ENCODE data around the gene TRNP1. TPM values are rescaled to one million over a fixed set of nuclear protein-coding genes. Genes with fewer than 3 reads are reported as not detected.

The TRNP1 gene
- polyA plus RNA-seq, 1 donor from 2014 or later: 11.0 TPM

DNA sequence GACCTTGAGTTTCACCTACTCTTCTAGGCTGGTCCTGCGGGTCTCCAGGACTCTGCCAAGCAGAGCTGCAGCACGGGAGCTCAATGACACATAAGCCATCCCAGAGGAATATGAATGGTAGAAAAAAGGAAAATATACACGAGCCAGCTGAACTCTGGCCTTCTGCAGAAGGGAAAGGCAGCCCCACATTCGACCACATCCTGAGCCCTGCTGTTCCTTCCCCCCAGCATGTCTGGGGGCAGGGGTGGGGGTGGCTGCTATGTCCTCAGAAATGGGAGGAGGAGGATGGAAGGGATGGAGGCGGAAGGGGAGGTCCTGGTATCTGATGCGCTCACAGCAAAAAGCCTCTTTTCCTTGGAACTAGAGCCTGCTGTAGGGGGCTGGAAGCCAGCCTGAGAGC, 21.1 kb upstream of the TRNP1 start:
- Histone ChIP-seq H3K36me3 (ENCODE audit: insufficient read depth, low read length) (no peaks in the 10 kb centered on the region), H3K27me3 (ENCODE audit: insufficient read depth, low read depth, low read length) (no peaks in the 10 kb centered on the region), H3K27ac (ENCODE audit: low read length) (no peak overlapping the region), H3K9me3 (ENCODE audit: low read length) (no peaks in the 10 kb centered on the region), H3K4me3 (ENCODE audit: low read length) (no peak overlapping the region), H4K20me1 (ENCODE audit: insufficient read depth) (no peaks in the 10 kb centered on the region), H3F3A (ENCODE audit: insufficient read depth, low read length, poor library complexity, severe bottlenecking) (no peaks in the 10 kb centered on the region), H3K79me2 (replicated peaks; ENCODE audit: insufficient read depth, low read length) (no peaks in the 10 kb centered on the region), H3K9me2 (ENCODE audit: insufficient read depth, low read length) (no peaks in the 10 kb centered on the region), H2AFZ (ENCODE audit: low read depth, low read length) (no peak overlapping the region), H3K4me2 (ENCODE audit: low read length) (no peak overlapping the region), H3K9ac (ENCODE audit: low read length) (no peak overlapping the region)
- TF ChIP-seq EP300 (conservative IDR thresholded peaks at IDR 0.05; ENCODE audit: poor library complexity, severe bottlenecking): no peak
- TF ChIP-seq POLR2AphosphoS5 (IDR thresholded peaks at IDR 0.05): no peak
- TF ChIP-seq MXI1 (conservative IDR thresholded peaks at IDR 0.05; ENCODE audit: poor library complexity, severe bottlenecking): no peak
- no peak for TF ChIP-seq TAF1 (IDR thresholded peaks at IDR 0.05; ENCODE audit: low read depth)

GRCh38 chr1:26972821-26973220, 20.7 kb upstream of the TRNP1 start:
- TF ChIP-seq CTCF (IDR thresholded peaks at IDR 0.05; ENCODE audit: poor library complexity, severe bottlenecking): no peak
- no peak for TF ChIP-seq TAF1 (IDR thresholded peaks at IDR 0.05; ENCODE audit: low read depth)
- TF ChIP-seq EP300 (conservative IDR thresholded peaks at IDR 0.05; ENCODE audit: poor library complexity, severe bottlenecking): no peak
- TF ChIP-seq MXI1 (conservative IDR thresholded peaks at IDR 0.05; ENCODE audit: poor library complexity, severe bottlenecking): no peak
- no peak for TF ChIP-seq EZH2 (IDR thresholded peaks at IDR 0.05; ENCODE audit: borderline replicate concordance, insufficient read depth, low read length, poor library complexity, severe bottlenecking)
- no peaks in the 10 kb centered on the region for H3F3A ChIP-seq (ENCODE audit: insufficient read depth, low read length, poor library complexity, severe bottlenecking)
- H3K9ac ChIP-seq (ENCODE audit: low read length): no peak overlapping the region
- no peaks in the 10 kb centered on the region for H3K9me2 ChIP-seq (ENCODE audit: insufficient read depth, low read length)
- H3K4me2 ChIP-seq (ENCODE audit: low read length): no peak overlapping the region
- H3K4me3 ChIP-seq (ENCODE audit: low read length): no peak overlapping the region
- H2AFZ ChIP-seq (ENCODE audit: low read depth, low read length): no peak overlapping the region
- H3K9me3 ChIP-seq (ENCODE audit: low read length): no peaks in the 10 kb centered on the region
- H4K20me1 ChIP-seq (ENCODE audit: insufficient read depth): no peaks in the 10 kb centered on the region
- no peaks in the 10 kb centered on the region for H3K36me3 ChIP-seq (ENCODE audit: insufficient read depth, low read length)
- no peaks in the 10 kb centered on the region for H3K27me3 ChIP-seq (ENCODE audit: insufficient read depth, low read depth, low read length)
- H3K79me2 ChIP-seq (replicated peaks; ENCODE audit: insufficient read depth, low read length): no peaks in the 10 kb centered on the region
- no peak overlapping the region for H3K27ac ChIP-seq (ENCODE audit: low read length)

DNA sequence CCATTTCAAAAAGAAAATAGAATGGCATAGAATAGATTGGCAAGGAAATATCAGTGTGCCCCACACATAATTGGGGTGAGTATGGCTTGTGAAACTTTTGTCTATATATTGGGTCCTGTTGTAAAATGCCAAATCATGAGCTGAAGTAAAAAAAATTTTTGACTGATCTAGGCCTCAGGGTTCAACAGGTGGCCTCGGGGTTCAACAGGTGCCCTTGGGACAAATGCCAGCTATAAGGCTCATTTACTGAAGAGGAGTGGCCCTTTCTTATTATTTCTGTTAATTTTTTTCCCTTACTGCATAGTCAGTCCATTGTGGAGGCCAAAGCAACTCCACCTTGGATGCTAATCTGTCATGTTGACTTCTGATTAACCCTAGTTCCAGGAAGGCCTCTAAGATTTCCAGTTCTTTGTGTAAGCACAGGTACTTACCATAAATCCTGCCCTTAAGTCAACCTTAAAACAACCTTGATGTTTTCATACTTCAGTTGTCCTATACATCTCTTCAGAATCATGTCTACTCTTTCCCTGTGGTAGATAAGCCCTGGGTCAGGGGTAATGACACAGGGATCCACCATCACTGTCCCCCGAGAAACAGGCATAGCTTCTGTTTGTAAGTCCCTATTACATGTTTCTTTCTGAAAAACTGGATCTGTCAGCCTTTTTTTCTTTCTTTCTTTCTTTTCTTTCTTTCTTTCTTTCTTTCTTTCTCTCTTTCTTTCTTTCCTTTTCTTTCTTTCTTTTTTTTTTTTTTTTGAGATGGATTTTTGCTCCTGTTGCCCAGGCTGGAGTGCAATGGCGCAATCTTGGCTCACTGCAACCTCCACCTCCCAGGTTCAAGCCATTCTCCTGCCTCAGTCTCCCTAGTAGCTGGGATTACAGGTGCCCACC, 16.6 kb upstream of the TRNP1 start:
- H4K20me1 ChIP-seq (ENCODE audit: insufficient read depth): no peaks in the 10 kb centered on the region
- TF ChIP-seq CTCF (IDR thresholded peaks at IDR 0.05; ENCODE audit: poor library complexity, severe bottlenecking) (no peak), MXI1 (conservative IDR thresholded peaks at IDR 0.05; ENCODE audit: poor library complexity, severe bottlenecking) (no peak), EZH2 (IDR thresholded peaks at IDR 0.05; ENCODE audit: borderline replicate concordance, insufficient read depth, low read length, poor library complexity, severe bottlenecking) (no peak), EP300 (conservative IDR thresholded peaks at IDR 0.05; ENCODE audit: poor library complexity, severe bottlenecking) (no peak), RAD21 (conservative IDR thresholded peaks at IDR 0.05) (no peak), POLR2AphosphoS5 (IDR thresholded peaks at IDR 0.05) (no peak), REST (IDR thresholded peaks at IDR 0.05; ENCODE audit: borderline replicate concordance) (no peak), TAF1 (IDR thresholded peaks at IDR 0.05; ENCODE audit: low read depth) (no peak), SMC3 (conservative IDR thresholded peaks at IDR 0.05; ENCODE audit: poor library complexity) (no peak)
- no peak overlapping the region for H3K4me3 ChIP-seq (ENCODE audit: low read length)
- H3K4me2 ChIP-seq (ENCODE audit: low read length): no peak overlapping the region
- no peak overlapping the region for H2AFZ ChIP-seq (ENCODE audit: low read depth, low read length)
- H3K9me3 ChIP-seq (ENCODE audit: low read length): no peaks in the 10 kb centered on the region
- H3K79me2 ChIP-seq (replicated peaks; ENCODE audit: insufficient read depth, low read length): no peaks in the 10 kb centered on the region
- no peaks in the 10 kb centered on the region for H3F3A ChIP-seq (ENCODE audit: insufficient read depth, low read length, poor library complexity, severe bottlenecking)
- H3K36me3 ChIP-seq (ENCODE audit: insufficient read depth, low read length): no peaks in the 10 kb centered on the region
- no peaks in the 10 kb centered on the region for H3K27me3 ChIP-seq (ENCODE audit: insufficient read depth, low read depth, low read length)
- H3K27ac ChIP-seq (ENCODE audit: low read length): no peak overlapping the region
- no peak overlapping the region for H3K9ac ChIP-seq (ENCODE audit: low read length)
- H3K9me2 ChIP-seq (ENCODE audit: insufficient read depth, low read length): no peaks in the 10 kb centered on the region
